CD4-positive, alpha-beta T cell treated with Interleukin-6 at 100 ng/mL for 8 hours (primary cell): ENCODE results near the gene RPL5.

Experiments used
- DNase-seq: peaks from one replicate; pipeline ENCODE4 v3.0.0-alpha.2; 2020; ENCODE audit warnings: mixed read lengths, low spot score

The RPL5 gene

DNA sequence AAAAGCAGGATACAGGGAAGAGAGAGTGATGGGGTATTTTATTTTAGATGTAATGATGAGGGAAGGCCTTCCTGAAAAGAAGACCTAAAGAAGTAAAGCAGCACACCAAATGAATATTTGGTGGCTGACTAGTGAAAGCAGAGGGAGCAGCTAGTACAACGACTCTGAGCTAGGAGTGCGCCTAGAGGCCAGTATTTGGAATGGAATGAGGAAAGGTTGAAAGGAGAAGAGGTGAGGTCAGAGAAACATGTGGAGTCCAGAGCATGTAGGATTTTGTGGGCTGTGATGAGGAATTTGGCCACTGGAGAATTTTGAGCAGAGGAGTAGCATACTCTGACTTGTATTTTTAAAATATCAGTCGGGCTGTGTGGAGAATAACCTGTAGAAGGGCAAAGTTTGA is 11.8 kb upstream of the RPL5 start:
- no peak for DNase-seq

DNA sequence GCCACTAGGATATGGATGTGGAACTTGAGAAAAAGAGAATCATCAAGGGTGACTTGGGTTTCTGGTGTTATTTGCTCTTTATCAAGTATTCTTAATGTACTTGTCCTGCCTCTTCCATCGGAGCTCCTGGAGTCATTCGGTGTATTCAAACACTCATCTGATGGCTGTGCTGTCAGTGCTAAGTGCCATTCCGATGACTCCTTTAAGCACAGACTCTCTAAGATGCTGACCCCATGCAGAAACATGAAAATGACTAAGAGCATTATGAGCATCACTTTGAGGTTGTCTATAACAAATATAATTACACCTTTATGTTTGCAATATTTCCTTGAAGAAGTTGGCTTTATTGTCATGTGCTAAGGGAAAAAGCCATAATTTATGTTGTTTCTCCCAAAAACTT is 11.3 kb upstream of the RPL5 start:
- DNase-seq: no peak

DNA sequence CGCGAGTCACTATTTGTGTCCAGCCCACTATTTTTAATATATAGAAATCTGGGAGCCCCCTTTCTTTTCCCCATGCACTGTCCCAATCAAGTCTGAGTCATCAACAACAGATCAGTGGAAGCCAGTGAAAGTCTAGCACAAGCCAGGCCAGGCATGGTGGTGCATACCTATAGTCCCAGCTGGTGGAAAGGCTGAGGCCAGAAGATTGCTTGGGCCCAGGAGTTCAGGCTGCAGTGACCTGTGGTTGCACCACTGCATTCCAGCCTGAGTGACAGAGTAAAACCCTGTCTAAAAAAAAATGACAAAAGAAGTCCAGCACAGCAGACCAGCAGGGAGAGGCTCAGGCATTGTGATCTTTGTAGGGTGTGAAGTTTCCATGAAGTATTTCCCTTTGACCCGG is 9.0 kb upstream of the RPL5 start:
- no peak for DNase-seq

DNA sequence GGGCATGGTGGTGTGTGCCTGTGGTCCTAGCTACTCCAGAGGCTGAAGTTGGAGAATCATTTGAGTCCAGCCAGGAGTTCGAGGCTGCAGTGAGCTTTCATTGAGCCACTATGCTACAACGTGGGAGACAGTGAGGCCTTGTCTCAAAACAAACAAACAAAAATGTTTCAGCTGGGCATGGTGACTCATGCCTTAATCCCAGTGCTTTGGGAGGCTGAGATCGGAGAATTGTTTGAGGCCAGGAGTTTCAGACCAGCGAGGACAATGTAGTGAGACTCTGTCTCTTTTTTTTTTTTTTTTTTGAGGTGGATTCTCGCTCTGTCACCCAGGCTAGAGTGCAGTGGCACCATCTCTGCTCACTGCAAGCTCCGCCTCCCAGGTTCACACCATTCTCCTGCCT is 5.0 kb upstream of the RPL5 start:
- no peak for DNase-seq

DNA sequence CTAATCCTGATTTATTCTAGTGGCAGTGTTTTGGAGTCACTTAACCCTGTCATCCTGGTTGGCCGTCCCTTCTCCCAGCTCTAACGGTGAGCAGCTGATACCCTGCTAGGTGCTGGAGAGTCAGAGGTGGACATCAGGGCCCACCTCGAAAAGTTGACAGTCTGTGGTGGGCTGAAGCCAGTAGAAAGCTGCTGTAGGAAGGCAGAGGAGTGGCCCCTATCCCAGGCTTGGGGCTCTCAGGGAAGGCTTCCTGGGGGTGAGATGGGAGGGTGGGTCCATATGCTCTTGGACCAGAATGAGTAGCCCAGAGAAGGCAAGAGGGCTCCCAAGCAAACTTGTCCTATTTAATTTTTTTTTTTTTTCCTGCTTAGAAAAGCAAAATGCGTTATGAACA is 475 bp upstream of the RPL5 start:
- no peak for DNase-seq

DNA sequence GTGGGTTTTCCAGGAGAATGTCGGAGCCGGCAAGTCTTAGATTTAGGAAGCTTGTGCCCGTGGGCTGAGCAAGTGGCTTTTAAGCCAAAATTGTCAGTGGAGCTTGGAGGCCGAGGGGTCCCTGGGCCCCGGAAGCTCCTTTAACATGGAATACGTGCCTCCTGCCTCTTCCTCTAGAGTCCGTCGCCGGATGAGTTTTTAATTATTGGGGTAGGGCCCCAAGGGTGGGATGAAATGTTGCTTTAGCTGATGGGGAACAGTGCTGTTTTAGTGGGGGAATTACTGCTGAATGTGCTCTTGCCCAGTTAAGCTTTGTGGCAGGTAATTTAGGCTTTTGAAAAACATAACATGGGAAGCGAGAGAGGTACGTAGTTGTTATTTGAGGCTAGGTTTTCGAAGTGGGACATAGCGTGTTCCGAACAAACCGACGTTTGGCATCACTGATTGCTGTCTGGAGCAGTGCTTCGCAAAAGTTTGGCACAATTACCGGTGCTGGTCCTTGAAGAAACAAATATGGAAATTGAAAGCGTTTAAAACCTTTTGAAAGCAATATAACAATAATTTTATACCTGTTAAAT is 786 bp downstream of the RPL5 start:
- DNase-seq: no peak

DNA sequence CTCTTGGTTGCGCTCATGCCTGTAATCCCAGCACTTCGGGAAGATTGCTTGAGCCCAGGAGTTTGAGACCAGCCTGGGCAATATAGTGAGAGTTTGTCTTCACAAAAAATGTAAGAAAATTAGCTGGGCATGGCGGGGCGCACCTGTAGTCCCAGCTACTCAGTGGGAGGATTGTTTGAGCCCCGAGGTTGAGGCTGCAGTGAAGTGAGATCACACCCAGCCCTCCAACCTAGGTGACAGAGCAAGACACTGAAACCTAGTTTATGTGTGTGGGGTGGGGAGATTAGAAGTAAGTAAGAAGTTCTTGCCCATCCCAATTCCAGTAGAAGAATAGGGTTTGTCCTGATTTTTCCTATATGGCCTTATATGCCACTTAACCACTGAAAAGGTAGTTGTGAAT is 2.0 kb downstream of the RPL5 start:
- DNase-seq: no peak

DNA sequence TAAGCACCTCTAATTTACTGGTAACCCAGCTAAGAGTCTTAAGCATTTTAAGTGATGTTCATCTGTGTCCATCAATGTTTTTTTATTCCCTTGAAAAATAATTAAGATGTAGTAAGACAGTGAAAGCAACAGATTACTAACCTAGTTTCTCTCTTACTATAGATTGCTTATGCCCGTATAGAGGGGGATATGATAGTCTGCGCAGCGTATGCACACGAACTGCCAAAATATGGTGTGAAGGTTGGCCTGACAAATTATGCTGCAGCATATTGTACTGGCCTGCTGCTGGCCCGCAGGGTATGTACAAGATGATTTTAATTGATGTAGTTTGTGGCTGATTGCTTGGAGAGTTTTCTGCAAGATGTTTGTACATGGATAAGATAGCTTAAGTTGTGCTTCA is 2.8 kb downstream of the RPL5 start:
- no peak for DNase-seq

DNA sequence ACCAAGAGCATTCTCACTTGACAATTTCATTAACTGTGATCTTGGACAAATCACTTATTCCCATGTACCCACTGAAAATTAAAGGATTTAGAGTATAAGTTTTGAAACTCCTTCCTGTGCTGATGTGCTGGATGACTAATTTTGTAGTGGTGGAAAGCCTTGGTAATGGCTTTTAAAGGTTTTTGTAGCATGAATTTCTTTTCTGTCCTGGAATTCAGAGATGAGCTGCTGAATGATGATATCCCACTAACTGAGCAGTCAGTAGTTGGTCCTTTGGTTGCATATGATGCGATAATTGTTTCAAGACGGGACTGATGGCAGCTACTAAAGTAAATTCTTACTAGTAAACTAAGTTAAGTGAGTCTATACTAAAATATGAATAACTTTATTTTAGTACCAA is 5.2 kb downstream of the RPL5 start:
- no peak for DNase-seq

DNA sequence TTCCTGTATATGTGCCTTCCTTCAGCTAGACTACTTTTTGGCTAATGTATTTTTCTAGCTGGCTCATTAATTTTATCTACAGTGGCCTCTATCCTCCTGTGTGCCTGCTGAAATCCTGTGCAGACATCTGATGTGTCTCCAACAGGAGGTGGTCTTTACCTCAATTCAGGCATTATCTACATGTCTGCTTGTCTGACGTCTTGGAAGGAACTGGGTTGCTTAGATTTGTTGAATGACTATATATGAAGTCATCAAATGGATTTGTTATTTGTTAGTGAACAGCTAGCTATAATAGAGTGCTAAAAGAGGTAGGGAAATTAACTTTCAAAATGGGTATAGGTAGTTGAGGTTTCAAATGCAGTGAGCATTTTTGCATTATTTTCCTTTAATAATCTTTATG is 6.7 kb downstream of the RPL5 start:
- DNase-seq: no peak

DNA sequence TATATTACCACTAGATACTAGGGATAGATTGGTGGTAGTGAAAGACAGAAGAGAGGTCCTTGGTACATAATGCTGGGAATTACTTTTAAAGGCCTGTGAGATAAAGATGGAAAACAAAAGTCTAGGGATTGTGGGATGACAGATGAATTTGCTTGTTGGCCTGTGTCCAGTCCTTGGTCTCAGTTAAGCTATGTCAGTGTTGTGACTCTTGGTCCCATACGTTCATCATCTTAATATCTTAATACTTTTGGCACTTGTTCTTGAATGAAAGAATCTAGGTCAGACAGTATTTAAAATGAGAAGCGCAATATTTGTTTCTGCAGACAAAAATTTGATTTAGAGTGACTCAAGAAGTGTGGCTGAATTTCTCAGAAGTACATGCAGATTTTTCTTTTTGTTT is 7.6 kb downstream of the RPL5 start:
- DNase-seq: no peak

DNA sequence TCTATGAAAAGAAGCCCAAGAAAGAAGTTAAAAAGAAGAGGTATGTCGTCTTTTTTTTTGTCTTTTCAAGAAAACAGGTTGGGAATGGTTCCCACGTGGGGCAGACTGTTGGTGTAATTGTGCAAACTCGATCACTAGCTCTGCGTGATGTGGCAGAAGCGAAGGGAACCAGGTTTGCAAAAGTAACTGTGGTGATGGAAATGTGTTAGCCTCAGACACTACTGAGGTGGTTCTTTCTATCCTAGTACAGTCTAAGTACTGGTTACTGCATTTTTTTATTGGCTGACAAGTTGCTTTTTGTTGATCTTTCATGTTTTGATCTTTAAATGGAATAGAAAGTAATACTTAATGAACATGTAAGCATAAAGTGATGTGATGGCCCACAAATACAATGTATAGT is 8.8 kb downstream of the RPL5 start:
- DNase-seq: no peak

DNA sequence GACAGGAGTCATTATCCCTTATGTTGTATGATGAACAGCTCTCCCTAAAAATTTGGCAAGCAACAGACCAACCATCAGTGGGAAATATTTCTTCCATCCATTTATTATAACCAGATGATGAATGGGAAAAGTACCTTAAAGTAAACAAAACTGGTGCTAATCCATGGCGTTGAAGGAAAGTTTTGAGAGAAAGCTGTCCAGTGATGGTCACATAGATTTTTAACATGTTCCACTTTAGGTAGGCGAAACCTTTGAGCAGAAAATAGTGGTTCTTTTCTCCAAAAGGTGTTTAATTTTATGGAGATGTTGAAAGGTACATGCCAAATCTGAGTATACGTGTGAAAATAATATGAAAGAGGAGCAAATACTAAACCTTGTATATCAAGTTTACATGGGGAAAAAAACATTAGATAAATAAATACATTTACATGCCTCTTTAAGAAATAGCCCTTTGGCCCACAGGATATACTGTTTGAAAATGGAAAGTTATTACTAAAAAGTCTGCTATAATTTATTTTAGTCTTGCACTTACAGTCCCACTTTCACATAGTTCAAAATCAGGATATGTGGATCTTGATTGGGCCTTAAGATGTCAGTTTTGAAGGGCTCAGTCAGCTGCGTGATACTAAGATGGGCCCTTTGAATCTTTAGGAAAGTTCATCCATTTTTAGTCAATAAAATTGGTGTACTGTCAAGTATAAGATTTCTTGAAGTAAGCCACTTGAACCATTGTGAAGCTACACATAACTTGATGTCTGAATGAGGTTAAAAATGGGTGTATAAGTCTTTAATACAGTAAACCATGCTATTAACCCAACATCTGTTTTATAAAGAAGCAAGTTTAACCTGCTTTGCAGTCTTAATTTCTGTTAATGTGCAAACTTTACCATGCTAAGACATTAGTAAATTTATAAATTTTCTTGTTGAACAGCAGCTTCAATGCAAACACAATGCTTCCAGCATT is 10.5 kb downstream of the RPL5 start:
- DNase-seq: no peak

DNA sequence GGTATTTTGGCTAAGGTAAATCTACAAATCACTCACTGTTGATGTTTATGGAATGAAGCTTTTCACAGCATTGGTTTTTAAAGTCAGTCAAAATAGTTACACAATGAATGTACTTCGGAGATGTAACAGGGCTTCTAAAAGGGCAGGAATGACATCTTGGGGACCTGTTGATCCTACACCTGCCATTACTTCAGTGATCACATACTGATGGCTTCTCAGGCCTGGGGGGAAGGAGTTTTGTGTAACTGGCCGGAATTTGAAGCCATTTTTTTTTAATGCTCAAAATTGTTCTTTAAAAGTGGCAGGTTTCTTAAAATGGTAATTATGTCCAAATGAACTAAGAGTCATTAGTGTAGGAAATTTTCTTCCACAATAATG is 11.2 kb downstream of the RPL5 start:
- no peak for DNase-seq

DNA sequence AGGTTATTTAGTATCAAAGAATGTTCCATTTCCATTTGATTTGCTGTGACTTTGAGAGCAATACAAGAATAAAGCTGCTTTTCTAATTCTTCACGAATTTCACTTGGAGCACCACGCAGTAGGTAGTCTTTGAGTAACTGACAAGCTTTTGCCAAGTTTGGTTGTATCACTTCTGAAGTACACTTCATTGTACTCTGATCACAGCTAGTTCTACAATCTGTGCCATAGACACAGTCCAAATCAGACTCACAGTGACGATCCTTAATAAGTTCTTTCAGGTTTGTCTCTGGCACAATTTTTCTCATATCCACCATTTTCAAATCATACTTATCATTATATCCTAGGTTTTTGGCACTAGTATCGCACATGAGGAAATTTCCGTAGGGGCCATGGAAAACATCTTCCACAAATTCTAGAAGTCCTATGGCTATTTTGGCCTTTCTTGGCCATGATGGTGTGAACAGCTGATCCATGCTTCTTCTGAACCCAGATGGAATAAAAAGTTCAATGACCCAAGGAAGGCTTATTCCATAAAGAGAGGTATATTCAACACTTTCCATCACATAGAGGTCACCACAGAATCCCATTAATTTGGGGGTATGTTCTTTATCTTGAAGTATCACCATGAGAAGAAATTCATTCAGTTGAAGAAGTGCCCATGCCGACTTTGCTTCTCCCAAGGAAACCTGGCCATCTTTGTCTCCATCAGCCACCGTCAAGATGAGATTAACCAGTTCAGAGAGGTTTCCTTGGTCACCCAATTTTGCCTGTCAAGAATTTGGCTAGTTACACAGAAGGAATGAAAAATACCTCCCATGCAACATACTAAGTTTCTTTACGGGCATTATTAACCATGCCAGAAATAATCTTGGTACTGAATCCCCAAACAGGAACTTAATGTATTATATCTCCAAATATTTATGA is 11.9 kb downstream of the RPL5 start:
- DNase-seq: no peak

DNA sequence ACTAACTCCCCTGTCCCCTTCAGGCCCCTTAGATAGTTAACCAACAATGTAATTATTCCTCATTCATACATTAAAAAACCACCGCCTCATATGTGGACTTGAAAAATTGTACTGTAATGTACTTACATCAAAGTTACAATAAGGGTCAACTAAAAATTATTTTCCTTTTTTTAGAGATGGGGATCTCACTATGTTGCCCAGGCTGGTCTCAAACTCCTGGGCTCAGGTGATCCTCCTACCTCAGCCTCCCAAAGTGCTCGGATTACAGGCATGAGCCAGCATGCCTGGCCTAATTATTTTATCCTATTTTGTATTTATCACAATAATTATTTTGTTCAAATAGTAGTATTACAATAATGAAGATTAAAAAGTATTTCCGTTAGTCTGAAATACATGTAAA is 12.6 kb downstream of the RPL5 start:
- DNase-seq: no peak

DNA sequence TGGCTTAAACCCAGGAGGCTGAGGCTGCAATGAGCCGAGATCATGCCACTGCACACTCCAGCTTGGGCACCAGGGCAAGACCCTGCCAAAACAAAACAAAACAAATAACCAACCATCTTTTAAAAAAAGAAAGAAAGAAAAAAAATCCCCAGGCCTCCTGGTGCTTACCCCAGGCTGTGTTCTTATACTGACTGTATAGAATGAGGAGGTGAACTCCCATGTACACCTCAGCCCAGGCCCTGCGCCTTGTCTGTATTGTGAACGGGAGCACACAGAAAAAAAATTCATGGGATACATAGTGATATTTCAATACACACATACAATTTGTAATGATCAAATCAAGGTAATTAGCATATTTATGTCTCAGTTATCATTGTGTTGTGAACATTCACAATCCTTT is 14.1 kb downstream of the RPL5 start:
- no peak for DNase-seq

DNA sequence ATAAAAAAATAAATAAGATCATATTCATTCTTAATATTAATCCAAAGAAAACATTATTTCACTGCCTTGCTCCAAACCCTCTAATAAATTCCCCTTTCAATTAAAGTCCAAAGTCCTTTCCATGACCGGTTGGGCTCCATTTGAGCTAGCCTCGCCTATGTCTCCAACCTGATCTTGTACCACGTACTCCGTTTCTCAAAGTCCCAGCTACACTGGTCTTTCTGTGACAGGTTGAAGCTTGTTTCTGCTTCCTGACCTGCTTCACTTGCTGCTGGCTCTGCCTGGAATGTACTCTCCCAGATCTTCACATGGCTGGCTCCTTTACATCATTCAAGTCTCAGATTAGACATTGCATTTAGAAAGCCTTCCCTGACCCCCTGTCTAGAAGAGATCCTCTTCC is 16.4 kb downstream of the RPL5 start:
- DNase-seq: no peak

DNA sequence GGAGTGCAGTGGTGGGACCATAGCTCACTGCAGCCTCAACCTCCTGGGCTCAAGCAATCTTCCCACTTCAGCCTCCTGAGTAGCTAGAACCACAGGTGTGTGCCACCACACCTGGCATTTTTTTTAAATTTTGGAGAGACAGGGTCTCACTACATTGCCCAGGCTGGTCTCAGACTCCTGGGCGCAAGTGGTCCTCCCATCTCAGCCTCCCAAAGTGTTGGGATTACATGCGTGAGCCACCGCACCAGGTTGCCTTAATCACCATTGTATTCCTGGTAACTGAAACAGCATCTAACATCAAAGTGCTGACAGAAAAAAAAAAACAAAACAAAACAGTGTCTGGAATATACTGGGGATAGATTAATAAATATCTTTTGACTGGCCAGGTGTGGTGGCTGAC is 18.2 kb downstream of the RPL5 start:
- DNase-seq: no peak

DNA sequence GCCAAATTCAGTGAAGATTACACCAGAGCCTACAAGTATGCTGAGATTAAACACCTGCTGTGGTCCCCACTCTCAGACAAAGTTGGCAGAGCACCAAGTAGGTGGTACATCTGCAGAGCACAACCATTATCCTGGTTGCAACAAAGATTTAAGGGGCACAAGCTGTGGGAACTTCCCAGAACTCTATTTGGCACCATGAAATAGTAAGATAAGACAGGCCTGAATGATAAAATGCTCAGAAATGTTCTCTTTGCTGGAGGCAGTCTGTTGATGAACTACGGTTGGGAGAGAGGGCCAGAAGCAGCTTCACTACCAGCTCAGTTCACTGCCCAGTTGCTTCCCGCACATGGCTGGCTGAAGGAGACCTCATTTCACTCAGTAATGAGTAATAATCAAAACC is 19.9 kb downstream of the RPL5 start:
- no peak for DNase-seq

DNA sequence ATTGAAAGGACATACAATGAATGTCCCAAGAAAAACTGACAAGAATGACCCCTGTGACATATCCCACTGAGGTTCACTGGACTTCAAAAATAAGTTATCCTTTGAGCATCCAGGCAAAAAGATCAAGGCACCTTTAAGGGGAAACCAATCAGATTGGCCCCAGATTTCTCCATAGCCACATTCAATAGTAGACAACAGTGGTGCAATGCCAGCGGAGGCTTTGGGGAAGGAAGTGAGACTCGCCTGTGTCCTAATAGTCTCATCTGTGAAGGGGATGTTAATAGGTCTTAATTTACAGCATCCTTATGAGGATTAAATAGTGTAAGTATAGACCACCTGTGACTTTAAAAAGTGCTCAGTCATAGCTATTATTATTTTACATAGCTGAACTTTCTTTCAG is 21.5 kb downstream of the RPL5 start:
- DNase-seq: no peak

DNA sequence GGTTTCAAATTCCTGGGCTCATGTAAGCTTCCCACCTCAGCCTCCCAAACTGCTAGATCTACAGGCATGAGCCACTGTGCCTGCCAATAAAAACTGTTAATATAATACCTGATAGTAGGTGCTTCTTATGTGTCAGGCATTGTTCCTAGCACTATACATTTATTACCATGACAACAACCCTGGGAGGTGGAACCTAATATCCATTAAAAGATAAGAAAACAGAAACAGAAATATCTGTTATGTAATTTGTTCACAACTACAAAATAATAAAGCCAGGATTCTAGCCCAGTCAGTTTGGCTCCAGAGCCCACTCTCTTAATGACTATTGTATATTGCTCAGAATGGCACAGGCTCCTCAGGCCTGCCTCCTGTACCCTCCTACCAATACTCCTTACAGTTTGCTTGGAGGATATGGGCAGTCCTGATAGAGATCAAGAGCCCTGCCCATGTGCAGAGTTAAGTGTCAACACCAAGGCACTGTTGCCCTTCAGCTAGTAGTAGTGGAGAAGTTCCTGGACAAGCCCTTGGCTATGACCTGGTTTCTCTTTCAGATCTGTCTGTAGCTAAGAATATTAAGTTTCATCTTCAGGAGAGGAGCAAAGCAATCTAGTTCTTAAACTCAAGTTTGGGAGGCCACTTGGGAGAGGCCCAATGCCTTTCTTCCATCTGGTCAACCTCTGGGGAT is 22.4 kb downstream of the RPL5 start:
- DNase-seq: no peak
